IMR-90 (cell line): ENCODE measurements around the gene KLHL29. TPM values are rescaled to one million over a fixed set of nuclear protein-coding genes. Genes with fewer than 3 reads are reported as not detected.

Experiments
- ATAC-seq: fragments of 200-7000 bp; cut with Tn5 transposase; 2 replicates; pipeline ENCODE4 v1.9.1; 2020; ENCODE audit warnings: low read depth, mild to moderate bottlenecking, moderate library complexity
- BruUV-seq: library from RNA; stranded (reverse); fragments of 400-500 nt; replicated peaks from 2 replicates; lab custom pipeline; 2021; lab: Mats Ljungman, UMichigan
- CTCF ChIA-PET: fragments of 300-600 bp; formaldehyde crosslinking; extraction: SDS; loops from one replicate; lab custom pipeline; 2021; ENCODE audit warnings: antibody characterized with exemption; lab: Yijun Ruan, JAX
- POLR2A ChIA-PET: fragments of 300-600 bp; sonication (Branson Sonifier 250); formaldehyde crosslinking; loops from one replicate; lab custom pipeline; 2022; ENCODE audit warnings: antibody characterized with exemption; ENCODE audit not compliant: unreplicated experiment; lab: Charles Lee
- DNase-seq: peaks from one replicate; pipeline ENCODE4 v3.0.0; 2013
- H2AFZ ChIP-seq: replicated peaks from 2 replicates; pipeline ENCODE3; 2013; ENCODE audit warnings: low read length, mild to moderate bottlenecking; ENCODE audit not compliant: poor library complexity
- H2AK5ac ChIP-seq: 2 replicates; pipeline ENCODE4 v1.6.1; 2013; ENCODE audit warnings: low read depth, low read length, inconsistent platforms
- H2AK9ac ChIP-seq: replicated peaks from 2 replicates; pipeline ENCODE3; 2013; ENCODE audit warnings: mild to moderate bottlenecking, low read depth, low read length, moderate library complexity; ENCODE audit not compliant: poor library complexity
- H2BK120ac ChIP-seq: 2 replicates; pipeline ENCODE4 v1.6.1; 2013; ENCODE audit warnings: low read depth, low read length, inconsistent platforms
- H2BK15ac ChIP-seq: 3 replicates; pipeline ENCODE4 v1.6.1; 2013; ENCODE audit warnings: low read depth, low read length, inconsistent platforms
- H2BK20ac ChIP-seq: 2 replicates; pipeline ENCODE4 v1.6.1; 2013; ENCODE audit warnings: low read depth, mild to moderate bottlenecking, inconsistent platforms, low read length, moderate library complexity
- H2BK5ac ChIP-seq: 2 replicates; pipeline ENCODE4 v1.6.1; 2013; ENCODE audit warnings: mild to moderate bottlenecking, low read depth, low read length, inconsistent platforms; ENCODE audit not compliant: poor library complexity, severe bottlenecking
- H3K14ac ChIP-seq: replicated peaks from 2 replicates; pipeline ENCODE4 v1.6.1; 2013; ENCODE audit warnings: low read depth, low read length, inconsistent platforms
- H3K18ac ChIP-seq: 2 replicates; pipeline ENCODE4 v1.6.1; 2013; ENCODE audit warnings: low read depth, low read length, control low read depth
- H3K23ac ChIP-seq: 2 replicates; pipeline ENCODE4 v1.6.1; 2013; ENCODE audit warnings: low read depth, low read length, inconsistent platforms
- H3K27ac ChIP-seq: 2 replicates; pipeline ENCODE4 v1.5.1; 2013; ENCODE audit warnings: mild to moderate bottlenecking, control low read depth, low read length; ENCODE audit not compliant: insufficient read depth
- H3K27me3 ChIP-seq: 2 replicates; pipeline ENCODE4 v1.6.1; 2013; ENCODE audit warnings: low read length; ENCODE audit not compliant: control insufficient read depth, insufficient read depth
- H3K36me3 ChIP-seq: 2 replicates; pipeline ENCODE4 v1.6.1; 2013; ENCODE audit warnings: low read length, mixed read lengths; ENCODE audit not compliant: control insufficient read depth, insufficient read depth
- H3K4ac ChIP-seq: 2 replicates; pipeline ENCODE4 v1.6.1; 2013; ENCODE audit warnings: low read depth, low read length, inconsistent platforms
- H3K4me1 ChIP-seq: 2 replicates; pipeline ENCODE4 v1.6.1; 2013; ENCODE audit warnings: low read length, mixed read lengths; ENCODE audit not compliant: control insufficient read depth, insufficient read depth
- H3K4me2 ChIP-seq: 2 replicates; pipeline ENCODE4 v1.6.1; 2013; ENCODE audit warnings: low read depth, mild to moderate bottlenecking, control low read depth, low read length, moderate library complexity
- H3K4me3 ChIP-seq: 2 replicates; pipeline ENCODE4 v1.5.1; 2013; ENCODE audit warnings: low read depth, mild to moderate bottlenecking, control low read depth, low read length, moderate library complexity; ENCODE audit not compliant: insufficient read depth
- H3K56ac ChIP-seq: 2 replicates; pipeline ENCODE4 v1.6.1; 2013; ENCODE audit warnings: low read length, inconsistent platforms; ENCODE audit not compliant: insufficient read depth; ENCODE audit errors: extremely low read depth
- H3K79me1 ChIP-seq, 2 experiments: 2 replicates each; pipeline ENCODE4 v1.6.1; 2013; ENCODE audit warnings: low read length in 2 of 2, inconsistent platforms in 1 of 2, low read depth in 1 of 2
- H3K9ac ChIP-seq: 2 replicates; pipeline ENCODE4 v1.6.1; 2013; ENCODE audit warnings: low read depth, low read length, control low read depth
- H3K9me1 ChIP-seq: 2 replicates; pipeline ENCODE4 v1.6.1; 2013; ENCODE audit warnings: low read length, inconsistent platforms; ENCODE audit not compliant: insufficient read depth
- H3K9me3 ChIP-seq: 2 replicates; pipeline ENCODE4 v1.6.1; 2013; ENCODE audit warnings: low read length; ENCODE audit not compliant: control insufficient read depth, insufficient read depth
- H4K20me1 ChIP-seq: 2 replicates; pipeline ENCODE4 v1.6.1; 2013; ENCODE audit warnings: low read length, inconsistent platforms; ENCODE audit not compliant: insufficient read depth
- H4K5ac ChIP-seq: 2 replicates; pipeline ENCODE4 v1.6.1; 2013; ENCODE audit warnings: mild to moderate bottlenecking, low read depth, low read length, control low read depth
- H4K8ac ChIP-seq, 2 experiments: 2 replicates each; pipeline ENCODE4 v1.6.1; 2013; ENCODE audit warnings: low read depth in 2 of 2, low read length in 2 of 2, control low read depth in 1 of 2, inconsistent platforms in 1 of 2
- H4K91ac ChIP-seq: 2 replicates; pipeline ENCODE4 v1.6.1; 2013; ENCODE audit warnings: low read depth, low read length, inconsistent platforms; ENCODE audit not compliant: insufficient read depth
- BHLHE40 ChIP-seq: fragments of 150-350 bp; IDR thresholded peaks from 2 replicates; pipeline ENCODE4 v1.6.1; 2016; ENCODE audit warnings: mild to moderate bottlenecking, low read depth, low read length
- CEBPB ChIP-seq: IDR thresholded peaks from 2 replicates; pipeline ENCODE4 v1.6.1; 2012; ENCODE audit warnings: low read depth, low read length, improper control_type of control experiment
- CHD1 ChIP-seq: IDR thresholded peaks from 2 replicates; pipeline ENCODE4 v1.6.1; 2012; ENCODE audit warnings: low read depth, low read length, improper control_type of control experiment
- FOS ChIP-seq: fragments of 150-350 bp; IDR thresholded peaks from 2 replicates; pipeline ENCODE4 v1.6.1; 2016; ENCODE audit warnings: low read depth, low read length
- MAFK ChIP-seq: IDR thresholded peaks from 2 replicates; pipeline ENCODE4 v1.6.1; 2012; ENCODE audit warnings: low read depth, low read length, improper control_type of control experiment
- MAZ ChIP-seq: IDR thresholded peaks from 2 replicates; pipeline ENCODE4 v1.6.1; 2012; ENCODE audit warnings: low read depth, mild to moderate bottlenecking, low read length, improper control_type of control experiment, moderate library complexity, borderline replicate concordance
- MXI1 ChIP-seq: IDR thresholded peaks from 2 replicates; pipeline ENCODE4 v1.6.1; 2012; ENCODE audit warnings: low read depth, mild to moderate bottlenecking, low read length, moderate library complexity, borderline replicate concordance
- NFE2L2 ChIP-seq: fragments of 150-350 bp; IDR thresholded peaks from 2 replicates; pipeline ENCODE4 v1.6.1; 2016; ENCODE audit warnings: low read depth, mild to moderate bottlenecking, low read length
- POLR2A ChIP-seq: IDR thresholded peaks from 2 replicates; pipeline ENCODE4 v1.6.1; 2012; ENCODE audit warnings: mild to moderate bottlenecking, low read depth, low read length
- RAD21 ChIP-seq: IDR thresholded peaks from 2 replicates; pipeline ENCODE4 v1.6.1; 2012; ENCODE audit warnings: low read length, improper control_type of control experiment
- RCOR1 ChIP-seq: IDR thresholded peaks from 2 replicates; pipeline ENCODE4 v1.6.1; 2012; ENCODE audit warnings: mild to moderate bottlenecking, low read length, improper control_type of control experiment; ENCODE audit not compliant: insufficient replicate concordance
- RFX5 ChIP-seq: IDR thresholded peaks from 2 replicates; pipeline ENCODE4 v1.8.0; 2012; ENCODE audit warnings: low read depth, mild to moderate bottlenecking, low read length, moderate library complexity
- SMC3 ChIP-seq: fragments of 150-350 bp; IDR thresholded peaks from 2 replicates; pipeline ENCODE4 v1.6.1; 2016; ENCODE audit warnings: low read depth, mild to moderate bottlenecking, antibody characterized with exemption, low read length, moderate library complexity
- WGBS, 2 experiments: methylation state at CpG; one replicate each; pipeline versions ENCODE4 v1.1.5 to v1.1.7; 2013; ENCODE audit warnings: missing lambda C conversion rate in 2 of 2; ENCODE audit not compliant: insufficient read length in 1 of 2; ENCODE audit errors: extremely low coverage in 2 of 2; 5-methylcytosine and 5-hydroxymethylcytosine counted together
- dilution Hi-C: fragments of 300-500 bp; cut with HindIII; formaldehyde crosslinking; loops from one replicate; pipeline ENCODE4 v1.14.3; 2018; ENCODE audit warnings: low sequenced_read_pairs; ENCODE audit not compliant: unreplicated experiment
- in situ Hi-C: fragments of 300-500 bp; cut with MboI; formaldehyde crosslinking; loops from 3 replicates; pipeline ENCODE4 v1.14.3; 2019; ENCODE audit warnings: low sequenced_read_pairs, inconsistent platforms, mixed read lengths
- intact Hi-C: fragments of 100-400 bp; cut with micrococcal nuclease; formaldehyde crosslinking; loops from 2 replicates; pipeline ENCODE4 v1.10.0; 2022
- polyA plus RNA-seq, 3 experiments: library from polyadenylated mRNA; depleted of rRNA; stranded (reverse); fragments of >200 nt; gene quantifications; 2 replicates each; pipeline ENCODE4 v1.2.3, GENCODE V29; 2012; ENCODE audit warnings: low replicate concordance in 1 of 3
- total RNA-seq: library from RNA; depleted of rRNA; stranded (reverse); fragments of >200 nt; gene quantifications from 2 replicates; pipeline ENCODE4 v1.2.3, GENCODE V29; 2012
- TF ChIP-seq, protein P1 (sequence below): fragments of 150-350 bp; IDR thresholded peaks from 2 replicates; pipeline ENCODE4 v1.6.1; 2016; ENCODE audit warnings: low read depth, mild to moderate bottlenecking, low read length, moderate library complexity, borderline replicate concordance
- TF ChIP-seq, protein P2 (sequence below): fragments of 150-350 bp; IDR thresholded peaks from 2 replicates; pipeline ENCODE4 v1.6.1; 2017; ENCODE audit warnings: mild to moderate bottlenecking, antibody characterized with exemption, low read length, low read depth
- TF ChIP-seq, protein P3 (sequence below): conservative IDR thresholded peaks from 2 replicates; pipeline ENCODE4 v1.5.1; 2012; ENCODE audit warnings: mild to moderate bottlenecking, low read depth, low read length, improper control_type of control experiment

KLHL29 gene
- total and polyA plus RNA-seq, 2 of the 4 experiments (the other 2 are of a cell fraction): 2.0 to 8.0 TPM

- no peaks in the 10 kb centered on the region for H4K20me1 ChIP-seq
- no peak overlapping the region for H2BK5ac ChIP-seq
- no peak overlapping the region for H3K27ac ChIP-seq
- dilution Hi-C loops: no loop called here
- H3K4me2 ChIP-seq: no peak overlapping the region
- no peak overlapping the region for H2BK15ac ChIP-seq
- H3K56ac ChIP-seq: no peak overlapping the region; the same call in 1 of the 2 replicates
- intact Hi-C loops: no loop called here
- in situ Hi-C loops: no loop called here
- H3K4me1 ChIP-seq: no peaks in the 10 kb centered on the region
- H2BK20ac ChIP-seq: no peak overlapping the region
- H4K8ac ChIP-seq: no peak overlapping the region
- no peak overlapping the region for H2AFZ ChIP-seq
- 100% methylated on average over 3 of the region's 4 CpGs; no CpG with 5 or more reads in 1 of the 2 experiments for WGBS, 2 experiments
- no peak overlapping the region for H2AK9ac ChIP-seq
- no peaks in the 10 kb centered on the region for H3K9me1 ChIP-seq
- no peak overlapping the region for H3K9ac ChIP-seq
- CTCF ChIA-PET: no interaction called here
- no peak overlapping the region for H3K14ac ChIP-seq
- no peaks in the 10 kb centered on the region for H3K27me3 ChIP-seq
- peaks cover 3% of the 10 kb centered on the region for H3K9me3 ChIP-seq
- H3K23ac ChIP-seq: no peak overlapping the region
- no peak overlapping the region for H3K4ac ChIP-seq
- TF ChIP-seq, protein P1, sequence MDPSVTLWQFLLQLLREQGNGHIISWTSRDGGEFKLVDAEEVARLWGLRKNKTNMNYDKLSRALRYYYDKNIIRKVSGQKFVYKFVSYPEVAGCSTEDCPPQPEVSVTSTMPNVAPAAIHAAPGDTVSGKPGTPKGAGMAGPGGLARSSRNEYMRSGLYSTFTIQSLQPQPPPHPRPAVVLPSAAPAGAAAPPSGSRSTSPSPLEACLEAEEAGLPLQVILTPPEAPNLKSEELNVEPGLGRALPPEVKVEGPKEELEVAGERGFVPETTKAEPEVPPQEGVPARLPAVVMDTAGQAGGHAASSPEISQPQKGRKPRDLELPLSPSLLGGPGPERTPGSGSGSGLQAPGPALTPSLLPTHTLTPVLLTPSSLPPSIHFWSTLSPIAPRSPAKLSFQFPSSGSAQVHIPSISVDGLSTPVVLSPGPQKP: no peak
- no peak for TF ChIP-seq SMC3
- no peak for TF ChIP-seq CHD1
- TF ChIP-seq FOS: no peak
- no peak for TF ChIP-seq MXI1
- TF ChIP-seq RCOR1: no peak
- no peak for TF ChIP-seq BHLHE40
- no peak for TF ChIP-seq CEBPB
- TF ChIP-seq, protein P2, sequence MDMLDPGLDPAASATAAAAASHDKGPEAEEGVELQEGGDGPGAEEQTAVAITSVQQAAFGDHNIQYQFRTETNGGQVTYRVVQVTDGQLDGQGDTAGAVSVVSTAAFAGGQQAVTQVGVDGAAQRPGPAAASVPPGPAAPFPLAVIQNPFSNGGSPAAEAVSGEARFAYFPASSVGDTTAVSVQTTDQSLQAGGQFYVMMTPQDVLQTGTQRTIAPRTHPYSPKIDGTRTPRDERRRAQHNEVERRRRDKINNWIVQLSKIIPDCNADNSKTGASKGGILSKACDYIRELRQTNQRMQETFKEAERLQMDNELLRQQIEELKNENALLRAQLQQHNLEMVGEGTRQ: no peak
- no peak for TF ChIP-seq MAFK
- TF ChIP-seq MAZ: no peak
- no peak for TF ChIP-seq POLR2A
- TF ChIP-seq RAD21: no peak
- TF ChIP-seq, protein P3, sequence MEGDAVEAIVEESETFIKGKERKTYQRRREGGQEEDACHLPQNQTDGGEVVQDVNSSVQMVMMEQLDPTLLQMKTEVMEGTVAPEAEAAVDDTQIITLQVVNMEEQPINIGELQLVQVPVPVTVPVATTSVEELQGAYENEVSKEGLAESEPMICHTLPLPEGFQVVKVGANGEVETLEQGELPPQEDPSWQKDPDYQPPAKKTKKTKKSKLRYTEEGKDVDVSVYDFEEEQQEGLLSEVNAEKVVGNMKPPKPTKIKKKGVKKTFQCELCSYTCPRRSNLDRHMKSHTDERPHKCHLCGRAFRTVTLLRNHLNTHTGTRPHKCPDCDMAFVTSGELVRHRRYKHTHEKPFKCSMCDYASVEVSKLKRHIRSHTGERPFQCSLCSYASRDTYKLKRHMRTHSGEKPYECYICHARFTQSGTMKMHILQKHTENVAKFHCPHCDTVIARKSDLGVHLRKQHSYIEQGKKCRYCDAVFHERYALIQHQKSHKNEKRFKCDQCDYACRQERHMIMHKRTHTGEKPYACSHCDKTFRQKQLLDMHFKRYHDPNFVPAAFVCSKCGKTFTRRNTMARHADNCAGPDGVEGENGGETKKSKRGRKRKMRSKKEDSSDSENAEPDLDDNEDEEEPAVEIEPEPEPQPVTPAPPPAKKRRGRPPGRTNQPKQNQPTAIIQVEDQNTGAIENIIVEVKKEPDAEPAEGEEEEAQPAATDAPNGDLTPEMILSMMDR: no peak
- TF ChIP-seq RFX5: no peak
- TF ChIP-seq NFE2L2: no peak
- H3K4me3 ChIP-seq: no peak overlapping the region
- H3K79me1 ChIP-seq: 0 out of 4 replicates have a peak, but pooled peaks cover 0 to 7% of the 10 kb centered on the region in 2 experiments
- H4K5ac ChIP-seq: no peak overlapping the region
- BruUV-seq: no TSS peak
- H4K91ac ChIP-seq: no peak overlapping the region
- H3K36me3 ChIP-seq: no peaks in the 10 kb centered on the region
- H2AK5ac ChIP-seq: no peak overlapping the region
- no peak for ATAC-seq
- POLR2A ChIA-PET: no interaction called here
- no peak for DNase-seq
- H3K18ac ChIP-seq: no peak overlapping the region
- no peak overlapping the region for H2BK120ac ChIP-seq
Observed at GRCh38 chr2:23720705-23721453, 335.9 kb downstream of the KLHL29 start.
